HG02798 (cell line): ENCODE data around the gene SLC22A23.

ENCODE experiments used
- ATAC-seq: cut with Tn5 transposase; IDR thresholded peaks from one replicate; pipeline ENCODE4 v1.9.1; 2021; ENCODE audit warnings: mild to moderate bottlenecking; ENCODE audit not compliant: unreplicated experiment, poor library complexity

The SLC22A23 gene

DNA sequence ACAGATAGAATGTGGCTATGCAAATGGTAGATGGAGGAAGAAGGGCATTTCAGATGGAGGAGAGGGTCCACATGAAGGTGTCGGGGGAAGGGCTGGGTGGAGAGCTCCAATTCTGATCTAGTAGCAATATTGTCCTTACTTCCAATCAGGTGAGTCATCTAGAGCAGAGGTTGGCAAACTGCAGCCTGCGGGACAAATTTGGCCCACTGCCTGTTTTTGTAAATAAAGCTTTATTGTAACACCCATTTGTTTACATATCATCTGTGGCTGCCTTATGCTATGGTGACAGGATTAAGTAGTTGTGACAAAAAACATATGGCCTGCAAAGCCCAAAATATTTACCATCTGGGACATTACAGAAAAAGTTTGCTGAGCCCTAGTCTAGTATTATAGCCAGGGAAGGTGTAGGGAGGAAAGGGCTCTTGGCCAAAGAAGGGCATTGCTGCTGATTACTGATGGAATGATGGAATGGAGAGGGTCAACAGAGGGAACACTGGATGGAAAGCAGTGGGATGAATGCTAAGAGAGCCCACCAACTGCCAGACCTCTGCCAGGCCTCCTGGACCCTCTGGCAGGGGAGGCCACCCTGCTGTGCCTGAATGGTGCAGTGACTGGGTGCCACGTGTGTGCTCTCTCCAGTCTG, 79.8 kb downstream of the SLC22A23 start:
- no peak for ATAC-seq

DNA sequence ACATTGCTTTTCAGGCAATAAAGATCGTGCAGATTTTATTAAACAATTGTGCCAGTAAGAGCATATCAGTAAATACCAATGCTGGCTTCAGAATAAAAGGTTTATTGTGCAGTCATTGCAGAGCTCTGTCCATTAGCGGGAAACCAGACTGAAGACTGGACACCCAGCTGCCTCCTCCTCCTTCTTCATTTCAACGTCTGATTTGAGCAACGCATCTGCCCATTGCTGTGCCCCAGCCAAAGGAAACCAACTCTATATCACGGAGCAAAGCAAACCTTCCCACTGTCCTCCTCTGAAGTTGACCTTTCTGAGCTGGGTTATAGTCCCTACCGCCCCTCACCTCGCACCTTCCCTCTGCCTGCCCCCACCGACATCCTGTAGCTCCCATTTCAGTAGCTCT, 80.8 kb downstream of the SLC22A23 start:
- no peak for ATAC-seq

DNA sequence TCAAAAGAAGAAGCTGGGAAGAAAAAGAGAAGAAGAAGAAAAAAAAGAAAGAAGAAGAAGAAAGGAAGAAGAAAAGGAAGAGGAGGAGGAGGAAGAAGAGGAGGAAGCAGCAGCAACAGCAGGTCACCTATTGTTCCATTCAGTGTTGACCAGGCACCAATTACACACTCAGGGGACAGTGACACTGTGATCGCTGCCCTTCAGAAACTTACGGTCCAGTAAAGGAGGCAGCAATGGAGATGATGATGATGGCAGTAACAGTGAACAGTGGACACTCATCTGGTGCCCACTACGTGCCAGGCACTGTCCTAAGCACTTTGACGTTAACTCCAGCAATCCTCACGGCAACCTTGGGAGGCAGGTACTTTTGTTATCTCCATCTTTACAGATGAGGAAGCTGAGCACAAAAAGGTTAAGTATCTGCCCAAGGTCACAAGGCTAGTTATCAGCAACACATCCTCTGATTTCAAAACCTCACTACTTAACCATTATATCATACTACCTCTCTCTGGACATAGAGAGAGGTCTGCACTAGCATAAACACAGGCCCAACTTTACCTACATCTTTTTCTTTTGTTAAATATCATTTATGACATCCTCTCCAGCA, 83.2 kb downstream of the SLC22A23 start:
- no peak for ATAC-seq

DNA sequence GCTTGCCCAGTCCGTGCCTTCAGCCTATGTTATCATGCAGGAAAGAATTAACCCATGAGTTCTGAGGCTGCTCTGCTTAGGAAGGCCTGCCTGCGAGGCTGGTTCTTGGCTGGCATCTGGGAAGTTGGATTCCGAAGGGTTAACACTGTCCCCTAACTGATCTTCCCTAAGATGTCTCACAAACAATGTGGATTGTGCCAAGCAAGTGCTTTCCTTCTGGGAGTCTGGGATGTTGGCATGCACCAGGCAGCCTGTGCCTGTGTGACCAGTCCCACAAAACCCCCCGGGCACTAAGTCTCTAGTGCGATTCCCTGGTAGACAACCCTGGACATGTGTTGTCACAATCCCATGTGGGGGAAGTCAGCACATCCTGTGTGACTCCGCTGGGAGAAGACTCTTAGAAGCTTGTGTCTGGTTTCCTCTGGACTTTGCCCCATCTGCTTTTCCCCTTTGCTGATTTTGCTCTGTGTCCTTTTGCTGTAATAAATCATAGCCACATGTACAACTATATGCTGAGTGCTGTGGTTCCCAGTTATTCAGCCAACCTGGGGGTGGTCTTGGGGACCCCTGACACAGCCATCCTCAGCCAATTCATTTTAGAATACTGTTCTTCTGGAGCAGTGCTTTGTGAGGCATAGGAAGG, 83.8 kb downstream of the SLC22A23 start:
- no peak for ATAC-seq

DNA sequence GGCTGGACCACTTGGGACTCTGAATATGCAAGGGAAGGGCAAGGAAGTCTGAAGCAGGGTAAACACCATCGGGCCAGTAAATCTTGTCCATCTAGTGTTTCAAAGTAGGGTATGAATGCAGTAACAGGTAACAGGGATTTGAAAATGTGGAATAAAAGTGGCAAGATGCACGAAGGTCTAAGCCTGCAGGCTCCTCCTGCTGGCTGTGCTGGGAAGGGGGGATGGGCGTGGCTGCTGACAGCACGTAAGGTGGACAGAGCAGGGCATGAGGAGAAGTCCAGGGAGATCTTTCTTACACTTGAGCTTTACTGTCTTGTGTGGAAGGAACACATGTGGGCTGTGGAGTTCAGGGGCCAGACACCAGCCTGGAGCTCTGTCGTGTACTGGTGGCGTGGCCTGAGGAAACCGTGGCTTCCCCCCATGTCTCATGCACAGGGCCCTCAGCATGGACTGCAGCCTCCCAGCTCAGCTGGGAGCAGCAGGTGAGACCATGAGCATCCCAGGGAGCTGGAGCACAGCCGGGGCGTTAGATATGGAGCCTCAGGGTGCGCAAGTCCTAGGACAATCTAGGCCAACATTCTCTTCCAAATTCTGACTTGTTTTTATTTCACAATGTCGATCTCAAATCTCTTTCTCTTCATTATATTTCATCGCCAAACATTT, 84.5 kb downstream of the SLC22A23 start:
- ATAC-seq, result no peak

DNA sequence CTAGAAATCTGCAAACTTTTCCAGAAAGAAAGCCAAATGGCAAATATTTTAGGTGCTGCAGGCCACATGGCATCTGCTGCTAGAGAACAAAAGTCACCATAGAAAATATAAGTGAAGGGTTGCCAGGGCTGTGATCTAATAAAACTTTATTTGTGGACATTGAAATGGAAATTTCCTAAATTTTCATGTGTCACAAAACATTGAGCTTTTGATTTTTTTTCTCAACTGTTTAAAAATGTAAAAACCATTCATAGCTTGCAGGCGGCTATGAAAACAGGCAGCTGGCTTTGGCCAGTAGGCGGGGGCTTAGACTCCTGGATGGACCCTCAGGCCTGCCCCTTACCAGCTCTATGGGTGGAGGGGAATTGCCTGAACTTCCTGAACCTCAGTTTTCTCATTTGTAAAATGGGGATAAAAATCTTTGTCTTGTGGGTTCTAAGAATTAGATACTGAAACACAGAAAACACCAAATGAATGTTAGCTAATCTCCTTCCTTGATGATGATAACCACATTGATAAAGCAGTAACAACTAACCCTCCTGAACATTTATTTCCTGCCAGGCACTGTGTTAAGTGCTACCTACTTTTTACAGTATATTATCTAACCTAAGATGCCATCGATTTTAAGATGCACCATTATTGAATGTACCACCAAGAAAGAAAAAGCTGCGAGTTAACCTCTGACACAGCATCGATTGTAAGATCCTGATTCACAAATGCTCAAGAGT, 85.5 kb downstream of the SLC22A23 start:
- no peak for ATAC-seq

DNA sequence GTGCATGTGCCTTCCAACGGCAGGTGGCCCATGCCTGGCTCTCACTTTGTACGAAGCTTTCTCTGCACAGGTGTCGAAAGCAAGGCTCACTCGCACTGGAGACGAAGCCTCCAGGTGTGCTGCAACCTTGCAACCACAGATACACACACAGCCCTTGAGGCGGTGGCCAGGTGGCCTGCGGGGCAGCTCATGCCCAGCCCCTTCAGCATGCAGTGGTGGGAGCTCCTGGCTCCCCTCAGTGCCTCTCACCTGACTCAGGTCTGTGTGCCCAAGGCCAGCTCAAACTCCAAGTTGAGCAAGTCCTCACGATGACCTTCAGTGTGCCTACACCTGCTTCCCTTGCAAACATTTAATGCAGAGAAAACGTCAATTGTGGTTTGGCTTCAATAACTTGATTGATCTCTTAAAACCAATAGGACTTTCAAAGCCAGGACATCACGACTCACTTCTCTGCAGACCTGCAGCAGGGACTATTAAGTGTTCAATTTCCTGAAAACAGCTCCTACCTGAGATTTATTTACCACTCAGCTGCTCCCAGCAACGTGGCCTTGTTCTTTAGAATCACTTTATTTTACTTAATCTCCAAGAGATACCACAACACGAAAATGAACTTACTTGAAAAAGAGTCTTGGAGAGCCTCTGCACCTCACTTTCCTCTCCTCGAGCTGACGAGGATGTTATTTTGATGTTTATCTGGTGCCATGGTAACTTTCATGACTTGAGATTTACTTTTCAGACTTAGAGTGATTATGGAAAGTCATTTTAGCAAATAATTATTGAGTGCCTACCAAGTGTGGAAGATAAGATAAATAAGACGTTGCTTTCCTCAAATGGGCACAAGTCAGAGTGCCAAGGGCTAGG, 86.3 kb downstream of the SLC22A23 start:
- no peak for ATAC-seq

DNA sequence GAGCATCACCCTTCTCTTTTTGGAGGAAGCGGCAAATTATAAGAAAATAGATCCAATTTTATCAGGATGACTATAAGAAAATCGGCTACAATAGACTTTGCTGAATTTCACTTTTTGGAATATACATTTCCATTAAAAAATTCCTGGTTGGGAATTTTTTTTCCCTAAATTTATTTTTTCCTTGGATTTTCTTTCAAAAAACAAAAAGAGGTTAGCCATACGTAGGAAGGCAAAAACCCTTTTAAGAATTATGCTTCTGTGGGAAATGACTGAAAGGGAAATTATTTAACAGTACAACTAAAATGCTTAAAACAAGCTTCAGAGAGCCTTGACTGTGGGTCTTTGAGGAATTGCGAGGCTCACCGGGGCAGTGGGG, 86.9 kb downstream of the SLC22A23 start:
- ATAC-seq, result no peak

DNA sequence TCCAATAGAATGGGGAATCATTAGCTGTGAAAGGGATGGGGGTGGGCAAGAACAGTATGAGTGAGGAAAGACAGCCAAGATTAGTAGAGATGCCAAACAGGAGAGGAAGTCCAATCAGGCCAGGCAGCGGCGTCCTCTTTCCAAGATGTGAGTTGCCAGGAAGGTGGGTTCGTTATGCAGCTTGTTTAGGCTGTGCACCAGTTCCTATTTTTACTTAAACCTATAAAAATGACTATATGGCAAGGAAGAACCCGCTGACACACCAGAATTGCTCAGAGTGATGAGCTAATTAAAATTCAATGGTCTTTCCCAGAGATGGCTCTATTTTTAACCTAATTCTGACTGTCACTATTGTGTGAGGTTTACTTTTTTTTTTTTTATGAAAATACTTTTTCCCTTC, 88.2 kb downstream of the SLC22A23 start:
- no peak for ATAC-seq

DNA sequence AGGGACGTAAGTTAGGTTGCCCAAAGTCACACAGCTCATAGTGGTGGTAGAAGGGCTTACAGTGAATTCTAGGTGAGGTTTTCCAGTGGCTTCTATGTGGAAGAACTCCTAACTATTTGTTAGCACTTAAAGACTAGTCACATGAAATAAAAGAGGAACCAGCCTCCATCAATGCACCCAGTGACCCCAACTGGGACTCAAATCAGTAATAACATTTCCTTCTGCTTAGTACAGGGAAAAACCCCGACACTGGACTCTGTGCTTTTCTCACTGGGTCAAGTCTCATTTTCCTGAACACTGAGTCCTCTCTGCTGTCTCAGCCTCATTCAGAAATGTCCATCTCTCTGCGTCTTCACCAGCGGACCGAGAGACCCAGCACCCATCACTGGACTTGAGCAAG, 89.2 kb downstream of the SLC22A23 start:
- ATAC-seq, result no peak

DNA sequence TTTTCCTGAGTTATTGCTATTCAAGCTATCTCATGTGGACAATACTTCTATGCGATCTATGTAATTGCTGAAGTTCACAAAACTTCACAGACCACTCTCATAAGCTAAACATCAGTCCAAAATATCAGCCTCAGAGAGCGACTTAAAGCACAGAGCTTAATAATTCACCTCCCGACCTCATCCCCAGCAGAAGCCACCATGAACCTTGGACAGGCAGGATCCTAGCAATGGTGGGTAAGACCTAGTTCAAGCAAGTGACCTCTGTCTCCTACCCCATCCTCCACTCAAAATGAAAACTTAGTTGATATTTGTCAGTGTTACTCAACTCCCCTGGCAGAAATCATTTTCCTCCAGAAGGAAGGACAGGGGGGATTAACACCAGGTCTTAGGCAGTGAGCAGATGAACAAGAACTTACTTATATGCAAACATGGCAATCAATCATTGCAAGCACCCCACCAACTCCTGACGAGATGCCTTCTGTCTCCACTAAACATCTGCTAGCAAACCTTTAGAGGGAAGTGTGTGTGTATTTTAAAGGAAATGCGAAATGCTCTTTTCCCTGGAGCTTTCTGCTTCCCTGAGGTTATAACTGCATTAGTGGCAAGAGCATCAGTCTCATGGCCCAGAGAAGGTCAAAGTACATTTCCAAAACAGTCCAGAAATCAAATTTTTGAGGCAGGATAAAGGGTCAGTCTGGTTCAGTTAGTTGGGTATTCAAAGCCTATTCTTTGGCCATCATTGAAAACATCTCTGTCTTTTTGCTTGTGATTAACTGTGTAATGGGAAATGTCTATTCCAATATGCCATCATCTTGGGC, 90.0 kb downstream of the SLC22A23 start:
- no peak for ATAC-seq

DNA sequence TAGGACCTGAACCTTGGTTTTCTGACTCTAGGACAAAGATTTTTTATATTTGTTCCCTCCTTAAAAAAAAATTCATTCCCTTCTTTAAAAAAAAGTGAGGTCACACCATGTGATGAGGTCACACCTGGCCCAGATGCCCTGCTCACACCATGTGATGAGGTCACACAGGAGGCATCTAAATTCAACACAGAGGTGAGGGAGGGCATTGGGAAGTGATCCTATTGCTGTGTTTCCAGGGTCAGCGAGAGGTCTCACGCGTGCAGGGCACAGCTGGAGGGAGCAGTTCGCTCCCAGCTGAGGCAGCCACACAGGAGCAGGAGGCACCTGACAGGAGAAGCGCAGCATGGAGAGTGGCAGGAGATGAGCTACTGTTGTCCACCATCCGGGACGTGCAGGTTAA, 92.5 kb downstream of the SLC22A23 start:
- ATAC-seq, result no peak

DNA sequence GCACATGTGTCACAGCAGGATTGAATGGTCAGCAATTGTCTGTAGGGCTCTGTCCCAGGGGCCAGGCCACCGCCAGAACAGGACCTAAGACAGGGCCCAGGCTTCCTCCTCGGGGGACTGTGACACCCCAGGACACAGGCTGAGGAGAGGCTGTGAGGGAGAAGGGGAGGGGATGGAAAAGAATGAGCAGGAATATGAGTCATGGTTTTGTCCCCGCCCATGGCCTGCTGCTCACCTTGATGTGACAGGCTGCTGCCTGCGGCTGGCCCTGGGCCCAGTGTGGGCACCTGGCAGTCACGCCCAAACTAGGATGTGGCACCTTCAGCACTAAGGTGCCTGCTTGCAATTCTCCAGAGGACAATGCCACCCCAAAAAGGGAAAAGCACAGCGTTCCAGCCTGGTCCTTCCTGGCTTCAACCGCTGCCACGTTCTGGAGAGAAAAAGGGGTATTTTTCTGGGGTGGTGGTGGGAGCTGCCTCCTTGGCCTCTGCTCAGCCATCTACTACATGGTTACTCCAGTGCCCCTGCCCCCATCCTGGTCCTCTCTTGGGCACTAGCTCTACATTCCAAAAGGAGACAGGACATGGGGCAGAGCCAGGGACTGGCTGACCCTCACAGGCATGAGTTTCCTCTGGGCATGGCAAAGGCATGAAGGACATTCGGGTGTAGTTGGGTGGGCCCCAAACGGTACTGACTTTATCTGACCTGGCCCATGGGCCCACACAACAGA, 93.4 kb downstream of the SLC22A23 start:
- no peak for ATAC-seq

DNA sequence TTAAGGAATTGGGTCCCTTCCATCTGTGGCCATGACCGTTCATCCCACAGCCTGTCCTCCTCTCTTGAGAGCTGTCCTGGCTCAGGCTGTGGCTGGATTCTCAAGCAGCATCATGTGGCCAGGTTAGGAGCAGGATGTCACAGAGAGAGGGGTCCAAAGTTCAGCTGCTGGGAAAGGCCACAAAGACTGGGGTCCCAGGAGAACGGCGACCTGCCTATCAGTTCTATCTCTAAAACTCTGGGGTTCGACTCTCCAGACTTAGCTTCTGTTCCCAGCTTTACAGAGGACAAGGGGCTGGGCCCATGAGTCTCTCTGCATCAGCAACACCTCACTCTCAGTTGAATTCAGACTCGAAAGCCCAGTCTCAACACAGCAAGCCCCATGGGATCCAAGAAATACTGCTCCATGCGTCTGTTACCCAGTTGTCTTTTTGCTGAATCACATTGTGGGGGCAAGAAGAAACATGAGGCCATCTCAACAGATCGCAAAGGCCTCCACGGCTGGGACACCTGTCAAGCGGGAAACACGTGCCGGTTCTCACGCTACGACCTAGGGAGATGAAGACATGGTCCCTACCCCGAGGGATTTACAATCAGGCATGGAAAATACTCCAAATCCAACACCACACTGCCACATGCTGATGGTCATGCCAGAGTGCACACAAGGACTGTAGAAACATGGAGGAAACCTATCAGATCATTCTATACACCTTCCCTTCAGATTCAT, 95.4 kb downstream of the SLC22A23 start:
- ATAC-seq, result no peak

DNA sequence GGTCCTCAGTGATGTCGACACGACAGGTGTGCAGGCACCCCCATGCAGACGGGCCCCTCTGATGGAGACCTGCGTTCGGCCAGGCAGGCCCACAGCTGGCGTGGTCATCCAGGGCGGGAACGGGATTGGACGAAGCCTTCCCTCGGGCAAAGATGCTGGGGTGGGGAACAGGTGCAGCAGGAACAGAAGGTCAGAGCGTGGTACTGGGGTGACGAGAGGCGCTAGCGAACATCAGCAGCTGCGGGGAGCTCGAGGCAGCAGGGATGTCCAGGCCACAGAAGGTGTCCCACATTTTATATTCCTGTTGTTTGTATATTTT, 96.2 kb downstream of the SLC22A23 start:
- no peak for ATAC-seq

DNA sequence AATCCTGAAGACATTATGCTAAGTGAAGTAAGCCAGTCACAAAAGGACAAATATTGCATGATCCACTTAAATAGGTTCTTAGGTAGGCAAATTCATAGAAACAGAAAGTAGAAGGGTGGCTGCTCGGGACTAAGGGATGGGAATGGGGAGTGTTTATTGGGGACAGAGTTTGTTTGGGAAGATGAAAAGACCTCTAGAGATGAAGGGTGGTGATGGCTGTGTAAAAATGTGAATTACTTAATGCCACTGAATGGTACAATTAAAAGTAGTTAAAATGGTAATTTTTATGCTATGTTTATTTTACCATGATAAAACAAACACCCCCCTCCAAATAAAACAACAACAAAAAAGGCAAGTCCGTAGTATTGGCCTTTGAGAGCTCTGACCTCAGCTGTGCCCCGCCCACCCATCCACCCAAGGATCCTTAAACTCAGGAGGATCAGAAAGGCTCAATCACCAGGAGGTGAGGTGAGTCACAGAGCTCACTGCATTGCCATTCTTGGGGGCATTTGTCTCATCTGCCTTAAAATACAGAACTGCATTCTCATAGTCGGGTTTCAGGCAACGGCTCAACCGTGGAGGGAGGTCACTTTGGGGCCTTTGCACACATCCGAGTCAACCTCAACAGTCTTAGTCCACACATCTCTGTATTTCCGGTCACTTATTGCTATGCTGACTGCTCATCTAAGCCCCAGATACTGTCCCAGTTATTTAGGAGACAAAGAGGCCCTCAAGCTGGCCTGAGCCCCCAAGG, 96.7 kb downstream of the SLC22A23 start:
- ATAC-seq, result no peak

DNA sequence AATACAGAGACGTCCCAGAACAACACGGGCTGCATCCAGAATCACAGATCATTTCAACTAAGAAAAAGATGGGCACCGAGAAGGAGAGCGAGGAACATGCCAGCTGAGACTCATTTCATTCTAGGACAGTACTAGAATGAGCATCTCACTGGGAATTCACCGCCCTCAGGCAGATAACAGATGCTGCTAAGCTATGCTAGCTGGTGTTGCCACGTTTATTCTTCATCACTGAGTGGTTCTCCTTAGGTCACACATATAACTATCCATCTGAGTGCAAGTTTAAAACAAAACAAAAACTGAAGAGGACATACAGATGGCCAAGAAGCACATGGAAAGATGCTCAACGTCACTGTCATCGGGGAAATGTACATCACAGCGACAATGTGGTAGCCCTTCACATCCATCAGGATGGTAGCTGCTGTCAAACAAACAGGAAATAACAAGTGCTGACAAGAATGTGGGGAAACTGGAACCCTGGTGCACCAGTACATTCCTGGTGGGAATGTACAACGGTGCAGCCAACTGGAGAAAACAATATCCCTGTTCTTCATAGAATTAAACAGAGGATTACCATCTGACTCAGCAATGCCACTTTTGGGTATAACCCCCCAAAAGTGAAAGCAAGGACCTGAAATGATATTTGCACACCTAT, 97.6 kb downstream of the SLC22A23 start:
- no peak for ATAC-seq
